MCF 10A (cell line): ENCODE data around the gene ZNF132. TPM values are rescaled to one million over a fixed set of nuclear protein-coding genes. Genes with fewer than 3 reads are reported as not detected.

Experiments used
- BruUV-seq: library from RNA; stranded (reverse); fragments of 400-500 nt; replicated peaks from 2 replicates; lab custom pipeline; 2021; lab: Mats Ljungman, UMichigan
- CTCF ChIA-PET: fragments of 300-600 bp; sonication (Branson Sonifier 250); formaldehyde crosslinking; extraction: SDS; loops from one replicate; lab custom pipeline; 2021; ENCODE audit warnings: antibody characterized with exemption, inconsistent platforms; lab: Yijun Ruan, JAX
- POLR2A ChIA-PET: fragments of 300-600, 350-650 bp; sonication (Branson Sonifier 250); formaldehyde crosslinking; extraction: SDS; loops from one replicate; lab custom pipeline; 2020; ENCODE audit warnings: antibody characterized with exemption, inconsistent platforms; lab: Yijun Ruan, JAX
- DNase-seq: peaks from one replicate; pipeline ENCODE4 v3.0.0-alpha.2; 2018; ENCODE audit not compliant: unreplicated experiment
- H3K27ac Mint-ChIP-seq: one replicate; pipeline ENCODE4 v1.8.0; 2022; ENCODE audit warnings: mild to moderate bottlenecking, low read depth, mixed read lengths; ENCODE audit not compliant: unreplicated experiment
- H3K27me3 Mint-ChIP-seq: one replicate; pipeline ENCODE4 v1.8.0; 2022; ENCODE audit warnings: mixed read lengths; ENCODE audit not compliant: insufficient read depth, unreplicated experiment
- H3K36me3 Mint-ChIP-seq: one replicate; pipeline ENCODE4 v1.8.0; 2022; ENCODE audit warnings: mild to moderate bottlenecking, moderate library complexity, mixed read lengths; ENCODE audit not compliant: insufficient read depth, unreplicated experiment
- H3K4me1 Mint-ChIP-seq: one replicate; pipeline ENCODE4 v1.8.0; 2022; ENCODE audit warnings: mixed read lengths; ENCODE audit not compliant: insufficient read depth, unreplicated experiment
- H3K4me3 Mint-ChIP-seq: one replicate; pipeline ENCODE4 v1.8.0; 2022; ENCODE audit warnings: mild to moderate bottlenecking, moderate library complexity, mixed read lengths; ENCODE audit not compliant: unreplicated experiment
- H3K9me3 Mint-ChIP-seq: one replicate; pipeline ENCODE4 v1.8.0; 2022; ENCODE audit warnings: mixed read lengths; ENCODE audit not compliant: unreplicated experiment
- intact Hi-C: fragments of 100-400 bp; cut with micrococcal nuclease; formaldehyde crosslinking; loops from 2 replicates; pipeline ENCODE4 v1.14.1; 2022
- total RNA-seq: library from RNA; stranded (reverse); gene quantifications from 2 replicates; pipeline ENCODE4 v1.2.3, GENCODE V29; 2022
- TF ChIP-seq, protein P1 (sequence below): fragments of 200-600 bp; IDR thresholded peaks from one replicate; pipeline ENCODE4 v1.8.0; 2022; ENCODE audit warnings: antibody characterized with exemption, mild to moderate bottlenecking; ENCODE audit not compliant: unreplicated experiment

Gene ZNF132
- total RNA-seq, 1 experiment from 2014 or later = not detected

DNA sequence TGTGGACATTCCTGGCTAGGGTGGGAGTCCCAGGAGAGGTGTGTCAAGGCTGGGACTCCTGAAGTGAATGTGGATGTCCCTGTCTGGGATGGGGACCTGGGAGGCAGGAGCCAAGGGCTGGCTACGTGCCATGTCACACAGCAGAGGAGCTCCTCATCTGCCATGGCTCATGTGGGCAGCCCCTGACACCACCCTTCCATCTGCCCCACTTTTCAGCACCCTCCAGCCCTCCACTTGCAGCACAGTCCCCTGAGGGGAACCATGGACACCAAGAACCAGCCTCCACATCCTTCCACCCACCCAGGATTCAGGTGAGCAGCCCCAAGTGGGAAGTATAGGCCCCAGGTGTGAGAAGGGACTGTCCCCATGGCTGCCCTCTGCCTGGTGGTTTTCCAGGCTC is 37.9 kb upstream of the ZNF132 start:
- H3K36me3 Mint-ChIP-seq = peaks cover 63% of the 10 kb centered on the region
- peaks cover 10% of the 10 kb centered on the region for H3K4me1 Mint-ChIP-seq
- H3K9me3 Mint-ChIP-seq = no peaks in the 10 kb centered on the region
- DNase-seq = no peak
- ChIA-PET CTCF (interaction anchor here (1.4 kb wide), 1 partner anchor 42 kb away, joined by 6 read pairs; the partner anchor contains the start of gene ZBTB45), POLR2A (interaction anchor here (0.9 kb wide), 1 partner anchor 11 kb away, joined by 3 read pairs; no protein-coding TSS in a partner anchor)
- no peak overlapping the region for H3K4me3 Mint-ChIP-seq
- BruUV-seq = no TSS peak
- no peak overlapping the region for H3K27ac Mint-ChIP-seq
- TF ChIP-seq, protein P1, sequence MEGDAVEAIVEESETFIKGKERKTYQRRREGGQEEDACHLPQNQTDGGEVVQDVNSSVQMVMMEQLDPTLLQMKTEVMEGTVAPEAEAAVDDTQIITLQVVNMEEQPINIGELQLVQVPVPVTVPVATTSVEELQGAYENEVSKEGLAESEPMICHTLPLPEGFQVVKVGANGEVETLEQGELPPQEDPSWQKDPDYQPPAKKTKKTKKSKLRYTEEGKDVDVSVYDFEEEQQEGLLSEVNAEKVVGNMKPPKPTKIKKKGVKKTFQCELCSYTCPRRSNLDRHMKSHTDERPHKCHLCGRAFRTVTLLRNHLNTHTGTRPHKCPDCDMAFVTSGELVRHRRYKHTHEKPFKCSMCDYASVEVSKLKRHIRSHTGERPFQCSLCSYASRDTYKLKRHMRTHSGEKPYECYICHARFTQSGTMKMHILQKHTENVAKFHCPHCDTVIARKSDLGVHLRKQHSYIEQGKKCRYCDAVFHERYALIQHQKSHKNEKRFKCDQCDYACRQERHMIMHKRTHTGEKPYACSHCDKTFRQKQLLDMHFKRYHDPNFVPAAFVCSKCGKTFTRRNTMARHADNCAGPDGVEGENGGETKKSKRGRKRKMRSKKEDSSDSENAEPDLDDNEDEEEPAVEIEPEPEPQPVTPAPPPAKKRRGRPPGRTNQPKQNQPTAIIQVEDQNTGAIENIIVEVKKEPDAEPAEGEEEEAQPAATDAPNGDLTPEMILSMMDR = no peak
- intact Hi-C loops = no loop called here
- H3K27me3 Mint-ChIP-seq = no peaks in the 10 kb centered on the region

DNA sequence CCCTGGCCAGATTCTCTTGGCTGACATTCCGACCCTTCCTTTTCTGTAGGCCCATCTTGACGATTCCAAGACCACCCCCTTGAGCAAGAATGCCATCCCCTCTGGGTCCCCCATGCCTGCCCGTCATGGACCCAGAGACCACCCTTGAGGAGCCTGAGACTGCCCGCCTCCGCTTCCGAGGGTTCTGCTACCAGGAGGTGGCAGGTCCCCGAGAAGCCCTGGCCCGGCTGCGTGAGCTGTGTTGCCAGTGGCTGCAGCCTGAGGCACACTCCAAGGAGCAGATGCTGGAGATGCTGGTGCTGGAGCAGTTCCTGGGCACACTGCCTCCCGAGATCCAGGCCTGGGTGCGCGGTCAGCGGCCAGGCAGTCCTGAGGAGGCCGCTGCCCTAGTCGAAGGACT is 37.2 kb upstream of the ZNF132 start:
- Mint-ChIP-seq H3K36me3 (peaks cover 70% of the 10 kb centered on the region), H3K4me3 (peak overlapping the region; percentile 90), H3K27ac (peak overlapping the region; percentile 92), H3K27me3 (no peaks in the 10 kb centered on the region), H3K9me3 (no peaks in the 10 kb centered on the region), H3K4me1 (peaks cover 10% of the 10 kb centered on the region)
- CTCF ChIA-PET = interaction anchor here (1.4 kb wide), 1 partner anchor 42 kb away, joined by 6 read pairs; the partner anchor contains the start of gene ZBTB45
- TF ChIP-seq, protein P1 = no peak
- POLR2A ChIA-PET = interaction anchor here (0.7 to 2.7 kb wide), 5 partner anchors 12 to 1075 kb away, joined by 3 to 13 read pairs (median 5); partner anchors contain the start of genes ZBTB45 and ZNF584
- DNase-seq = no peak
- BruUV-seq = no TSS peak
- intact Hi-C loops = no loop called here

DNA sequence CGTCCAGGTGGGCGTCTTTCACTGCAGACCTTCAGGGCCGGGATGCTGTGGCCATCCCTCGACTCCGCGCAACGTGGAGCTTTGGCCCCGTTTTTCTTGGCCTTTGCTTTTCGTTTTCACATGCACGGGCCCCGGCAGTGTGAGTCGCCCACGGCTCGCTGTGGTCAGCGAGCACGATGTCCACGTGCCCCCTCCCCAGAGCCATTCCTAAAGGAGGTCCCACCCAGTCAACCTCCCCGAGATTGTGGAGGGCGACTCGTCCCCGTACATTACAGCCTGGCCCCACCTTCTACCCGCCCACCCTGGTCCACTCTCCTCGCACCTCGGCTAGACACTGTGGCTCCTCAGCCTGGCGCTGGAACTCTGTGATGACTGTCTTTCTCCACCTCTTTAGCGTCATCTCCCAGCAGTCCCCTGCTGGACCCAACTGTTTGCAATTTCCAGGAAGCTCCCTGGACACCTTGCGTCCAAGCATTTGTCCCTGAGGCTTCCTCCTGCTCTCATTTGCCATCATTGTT is 36.6 kb upstream of the ZNF132 start:
- H3K27me3 Mint-ChIP-seq = no peaks in the 10 kb centered on the region
- peaks cover 72% of the 10 kb centered on the region for H3K36me3 Mint-ChIP-seq
- TF ChIP-seq, protein P1 = no peak
- intact Hi-C loops = no loop called here
- BruUV-seq = no TSS peak
- H3K4me3 Mint-ChIP-seq = peak overlapping the region; percentile 90
- ChIA-PET CTCF (interaction anchor here (1.4 kb wide), 1 partner anchor 43 kb away, joined by 6 read pairs; the partner anchor contains the start of gene ZBTB45), POLR2A (interaction anchor here (0.7 to 2.7 kb wide), 8 partner anchors 13 to 1074 kb away, joined by 3 to 13 read pairs (median 4); partner anchors contain the start of genes TRIM28, ZBTB45, ZNF497 and ZNF584)
- peaks cover 10% of the 10 kb centered on the region for H3K4me1 Mint-ChIP-seq
- no peaks in the 10 kb centered on the region for H3K9me3 Mint-ChIP-seq
- H3K27ac Mint-ChIP-seq = peak overlapping the region; percentile 92
- peak; percentile 38 for DNase-seq

DNA sequence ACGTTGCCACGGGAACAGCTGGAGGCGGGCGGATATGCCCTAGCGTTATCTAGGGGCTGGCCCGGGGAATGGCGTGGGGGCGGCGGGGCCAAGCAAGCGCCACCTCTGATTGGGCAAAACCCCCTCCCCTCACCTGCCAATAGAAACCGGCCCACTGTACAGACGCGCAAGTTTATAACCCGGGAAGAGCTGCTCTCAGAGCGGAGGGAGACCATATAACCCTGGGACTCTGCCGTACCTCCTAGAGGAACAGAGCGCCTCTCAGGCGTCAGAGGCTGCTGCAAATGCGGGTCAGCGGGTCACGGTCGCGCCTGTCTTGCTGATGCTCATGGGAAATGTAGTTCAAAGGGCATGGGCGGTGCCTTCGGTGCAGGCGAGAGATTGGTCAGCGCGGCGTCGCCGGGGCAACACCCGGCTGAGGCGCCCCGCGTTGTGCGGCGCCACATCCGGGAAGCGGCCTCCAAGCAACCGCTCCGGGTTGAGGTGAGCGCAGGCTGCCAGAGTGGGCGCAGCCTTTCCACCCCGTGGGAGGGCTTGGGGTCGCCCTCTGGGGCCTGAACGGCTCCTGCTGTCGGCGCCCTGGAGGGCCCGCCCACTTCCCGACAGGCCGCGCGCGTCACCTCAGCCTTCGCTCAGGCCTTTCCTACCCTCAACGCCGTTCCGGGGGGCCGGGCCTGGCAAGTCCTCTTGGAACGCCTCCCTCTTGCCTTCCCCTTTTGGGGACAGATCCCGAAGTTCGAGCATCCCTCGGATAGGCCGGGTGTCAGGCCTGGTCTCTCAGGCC is 36.0 kb upstream of the ZNF132 start, which contains the start of gene ZNF446:
ZNF446 (plus strand) TSS at position 639 of the 784 bp plus-strand sequence. CDS start 867 bp downstream, outside the sequence.
- H3K4me1 Mint-ChIP-seq = peaks cover 10% of the 10 kb centered on the region
- no peaks in the 10 kb centered on the region for H3K9me3 Mint-ChIP-seq
- no peaks in the 10 kb centered on the region for H3K27me3 Mint-ChIP-seq
- intact Hi-C loops = no loop called here
- H3K4me3 Mint-ChIP-seq = peak within 1 kb of the TSS; percentile 90
- ChIA-PET POLR2A (interaction anchor here (0.6 to 2.7 kb wide), 17 partner anchors 11 to 246 kb away, joined by 3 to 13 read pairs (median 4); partner anchors contain the start of genes CHMP2A, TRIM28, ZBTB45 and ZNF324B), CTCF (interaction anchor here (0.9 kb wide), 1 partner anchor 13 kb away, joined by 3 read pairs; no protein-coding TSS in a partner anchor)
- TF ChIP-seq, protein P1 = no peak
- H3K27ac Mint-ChIP-seq = peak within 1 kb of the TSS; percentile 92
- no TSS peak for BruUV-seq
- DNase-seq = peak; percentile 97
- peaks cover 67% of the 10 kb centered on the region for H3K36me3 Mint-ChIP-seq
